ENCODE measurements around the gene ZBP1. TPM values are rescaled to one million over a fixed set of nuclear protein-coding genes. Genes with fewer than 3 reads are reported as not detected.

The ZBP1 gene
- total RNA-seq, 1 experiment from 2014 or later: not detected

DNA sequence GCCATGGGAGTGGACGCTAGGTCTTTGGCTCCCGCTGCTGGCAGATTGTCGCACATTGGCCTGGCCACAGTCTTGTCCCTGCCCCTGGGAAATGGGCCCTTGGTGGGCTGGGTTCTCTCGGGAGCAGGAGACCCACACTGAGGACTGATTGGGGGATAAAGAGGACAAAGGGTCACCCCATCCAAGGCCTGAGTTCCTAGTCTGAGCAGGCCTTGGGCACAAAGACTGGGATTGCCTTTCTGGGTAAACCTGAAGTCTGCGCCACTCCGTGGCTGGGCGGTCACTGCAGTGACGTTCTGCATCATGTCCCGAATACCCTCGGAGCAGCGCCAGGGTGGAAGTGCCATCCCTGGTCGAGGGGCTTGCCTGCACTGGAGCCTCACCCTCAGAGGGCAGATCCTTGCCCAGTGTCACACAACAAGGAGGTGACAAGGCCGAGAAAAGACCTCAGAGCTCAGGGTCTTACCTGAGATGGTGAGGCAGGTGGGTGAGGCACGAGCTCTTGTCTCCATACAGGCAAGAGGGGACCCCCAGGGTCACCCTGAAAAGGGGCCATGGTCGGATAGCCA is 36.1 kb upstream of the ZBP1 start:
- H4K20me1 ChIP-seq (ENCODE audit: insufficient read depth): no peaks in the 10 kb centered on the region
- no peak overlapping the region for H3K4me3 ChIP-seq (replicated peaks in 1 of 2; ENCODE audit: low read depth in 1 of 2, low read length in 2 of 2)
- CTCF ChIA-PET: interaction anchor here (0.7 to 3.3 kb wide), 2 partner anchors 33 to 431 kb away, joined by 3 to 22 read pairs; no protein-coding TSS in a partner anchor
- no peak overlapping the region for H3K9ac ChIP-seq (ENCODE audit: low read length)
- TF ChIP-seq SRF (IDR thresholded peaks at IDR 0.05; ENCODE audit: low read depth): no peak
- no peak for TF ChIP-seq EGR1 (IDR thresholded peaks at IDR 0.05; ENCODE audit: low read depth)
- TF ChIP-seq, protein P1, sequence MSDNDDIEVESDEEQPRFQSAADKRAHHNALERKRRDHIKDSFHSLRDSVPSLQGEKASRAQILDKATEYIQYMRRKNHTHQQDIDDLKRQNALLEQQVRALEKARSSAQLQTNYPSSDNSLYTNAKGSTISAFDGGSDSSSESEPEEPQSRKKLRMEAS (IDR thresholded peaks at IDR 0.05): no peak
- no peaks in the 10 kb centered on the region for H3K79me2 ChIP-seq (ENCODE audit: insufficient read depth, low read length)
- POLR2A ChIA-PET: no interaction called here
- ATAC-seq (no peak), DNase-seq (ENCODE audit: low read depth, low spot score) (no peak)
- H2AFZ ChIP-seq (ENCODE audit: low read depth, low read length, poor library complexity, severe bottlenecking): no peak overlapping the region
- H3K27me3 ChIP-seq (ENCODE audit: insufficient read depth, low read length): 0 out of 2 replicates have a peak, but pooled peaks cover 5% of the 10 kb centered on the region
- RAD21 ChIA-PET (ENCODE audit: low non-redundant PET in 1 of 2, low total read pairs in 2 of 2, uncharacterized antibody in 2 of 2, unreplicated experiment in 2 of 2): no interaction called here
- intact Hi-C loops (cut with micrococcal nuclease): no loop called here
- H3K36me3 ChIP-seq (ENCODE audit: control insufficient read depth in 1 of 2, insufficient read depth in 2 of 2, low read length in 2 of 2): no peaks in the 10 kb centered on the region
- H3K27ac ChIP-seq (ENCODE audit: low read depth, low read length): no peak overlapping the region
- no peaks in the 10 kb centered on the region; a peak in 1 of 4 replicates for H3K9me3 ChIP-seq (ENCODE audit: control insufficient read depth in 1 of 2, insufficient read depth in 1 of 2, low read depth in 1 of 2, low read length in 2 of 2)
- no peak overlapping the region for H3K4me2 ChIP-seq (ENCODE audit: low read length)
- H3K9me2 ChIP-seq (ENCODE audit: insufficient read depth): no peaks in the 10 kb centered on the region
- H3K4me1 ChIP-seq (ENCODE audit: control insufficient read depth in 1 of 2, insufficient read depth in 2 of 2, low read length in 2 of 2): no peaks in the 10 kb centered on the region
- BruUV-seq (replicated peaks): no TSS peak

GRCh38 chr20:57655809-57656155 is 35.6 kb upstream of the ZBP1 start:
- no peak overlapping the region for H3K27ac ChIP-seq (ENCODE audit: low read depth, low read length)
- RAD21 ChIA-PET (ENCODE audit: low non-redundant PET in 1 of 2, low total read pairs in 2 of 2, uncharacterized antibody in 2 of 2, unreplicated experiment in 2 of 2): no interaction called here

More at GRCh38 chr20:57655809-57656155, 35.6 kb upstream of the ZBP1 start:
- Histone ChIP-seq H3K36me3 (ENCODE audit: control insufficient read depth in 1 of 2, insufficient read depth in 2 of 2, low read length in 2 of 2) (no peaks in the 10 kb centered on the region), H3K4me2 (ENCODE audit: low read length) (no peak overlapping the region), H4K20me1 (ENCODE audit: insufficient read depth) (no peaks in the 10 kb centered on the region), H3K9ac (ENCODE audit: low read length) (no peak overlapping the region), H3K9me3 (ENCODE audit: control insufficient read depth in 1 of 2, insufficient read depth in 1 of 2, low read depth in 1 of 2, low read length in 2 of 2) (no peaks in the 10 kb centered on the region; a peak in 1 of 4 replicates), H3K27me3 (ENCODE audit: insufficient read depth, low read length) (peaks cover 5% of the 10 kb centered on the region; the same call in 1 of the 2 replicates), H3K4me1 (ENCODE audit: control insufficient read depth in 1 of 2, insufficient read depth in 2 of 2, low read length in 2 of 2) (no peaks in the 10 kb centered on the region), H3K79me2 (ENCODE audit: insufficient read depth, low read length) (no peaks in the 10 kb centered on the region), H3K4me3 (replicated peaks in 1 of 2; ENCODE audit: low read depth in 1 of 2, low read length in 2 of 2) (no peak overlapping the region), H2AFZ (ENCODE audit: low read depth, low read length, poor library complexity, severe bottlenecking) (no peak overlapping the region), H3K9me2 (ENCODE audit: insufficient read depth) (no peaks in the 10 kb centered on the region)
- intact Hi-C loops (cut with micrococcal nuclease): no loop called here
- POLR2A ChIA-PET: no interaction called here
- DNase-seq (ENCODE audit: low read depth, low spot score) (no peak), ATAC-seq (no peak)
- no peak for TF ChIP-seq ZNF274 (IDR thresholded peaks at IDR 0.05; ENCODE audit: low read depth, low read length)
- no peak for TF ChIP-seq SRF (IDR thresholded peaks at IDR 0.05; ENCODE audit: low read depth)
- TF ChIP-seq YY1 (IDR thresholded peaks at IDR 0.05; ENCODE audit: extremely low read depth, insufficient replicate concordance, low read depth, low read length): no peak
- no peak for TF ChIP-seq RAD21 (IDR thresholded peaks at IDR 0.05; ENCODE audit: low read depth)
- TF ChIP-seq ELF1 (IDR thresholded peaks at IDR 0.05; ENCODE audit: borderline replicate concordance, low read depth): no peak
- no peak for TF ChIP-seq ZFX (IDR thresholded peaks at IDR 0.05)
- TF ChIP-seq CTCF (IDR thresholded peaks at IDR 0.05 in 2 of 3, conservative IDR thresholded peaks at IDR 0.05 in 1 of 3; ENCODE audit: borderline replicate concordance in 1 of 3, insufficient read depth in 1 of 3, low read depth in 2 of 3, low read length in 2 of 3): no peak
- TF ChIP-seq, protein P2, sequence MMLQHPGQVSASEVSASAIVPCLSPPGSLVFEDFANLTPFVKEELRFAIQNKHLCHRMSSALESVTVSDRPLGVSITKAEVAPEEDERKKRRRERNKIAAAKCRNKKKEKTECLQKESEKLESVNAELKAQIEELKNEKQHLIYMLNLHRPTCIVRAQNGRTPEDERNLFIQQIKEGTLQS (IDR thresholded peaks at IDR 0.05): no peak
- no peak for TF ChIP-seq CEBPB (IDR thresholded peaks at IDR 0.05; ENCODE audit: low read depth)
- TF ChIP-seq REST (IDR thresholded peaks at IDR 0.05; ENCODE audit: low read depth): no peak
- TF ChIP-seq FOSL1 (IDR thresholded peaks at IDR 0.05; ENCODE audit: low read depth): no peak
- CTCF ChIA-PET: interaction anchor here (3.3 kb wide), 1 partner anchor 431 kb away, joined by 22 read pairs; no protein-coding TSS in a partner anchor
- BruUV-seq (replicated peaks): no TSS peak

All from HCT116 (cell line).